IMR-90 (cell line): ENCODE data around the gene TAF11. TPM values are rescaled to one million over a fixed set of nuclear protein-coding genes. Genes with fewer than 3 reads are reported as not detected.

Experiments used
- ATAC-seq: fragments of 200-7000 bp; cut with Tn5 transposase; 2 replicates; pipeline ENCODE4 v1.9.1; 2020; ENCODE audit warnings: low read depth, mild to moderate bottlenecking, moderate library complexity
- BruUV-seq: library from RNA; stranded (reverse); fragments of 400-500 nt; replicated peaks from 2 replicates; lab custom pipeline; 2021; lab: Mats Ljungman, UMichigan
- CTCF ChIA-PET: fragments of 300-600 bp; formaldehyde crosslinking; extraction: SDS; loops from one replicate; lab custom pipeline; 2021; ENCODE audit warnings: antibody characterized with exemption; lab: Yijun Ruan, JAX
- POLR2A ChIA-PET: fragments of 300-600 bp; sonication (Branson Sonifier 250); formaldehyde crosslinking; loops from one replicate; lab custom pipeline; 2022; ENCODE audit warnings: antibody characterized with exemption; ENCODE audit not compliant: unreplicated experiment; lab: Charles Lee
- DNase-seq: peaks from one replicate; pipeline ENCODE4 v3.0.0; 2013
- H2AFZ ChIP-seq: replicated peaks from 2 replicates; pipeline ENCODE3; 2013; ENCODE audit warnings: low read length, mild to moderate bottlenecking; ENCODE audit not compliant: poor library complexity
- H2AK5ac ChIP-seq: 2 replicates; pipeline ENCODE4 v1.6.1; 2013; ENCODE audit warnings: low read depth, low read length, inconsistent platforms
- H2AK9ac ChIP-seq: replicated peaks from 2 replicates; pipeline ENCODE3; 2013; ENCODE audit warnings: mild to moderate bottlenecking, low read depth, low read length, moderate library complexity; ENCODE audit not compliant: poor library complexity
- H2BK120ac ChIP-seq: 2 replicates; pipeline ENCODE4 v1.6.1; 2013; ENCODE audit warnings: low read depth, low read length, inconsistent platforms
- H2BK15ac ChIP-seq: 3 replicates; pipeline ENCODE4 v1.6.1; 2013; ENCODE audit warnings: low read depth, low read length, inconsistent platforms
- H2BK20ac ChIP-seq: 2 replicates; pipeline ENCODE4 v1.6.1; 2013; ENCODE audit warnings: low read depth, mild to moderate bottlenecking, inconsistent platforms, low read length, moderate library complexity
- H2BK5ac ChIP-seq: 2 replicates; pipeline ENCODE4 v1.6.1; 2013; ENCODE audit warnings: mild to moderate bottlenecking, low read depth, low read length, inconsistent platforms; ENCODE audit not compliant: poor library complexity, severe bottlenecking
- H3K14ac ChIP-seq: replicated peaks from 2 replicates; pipeline ENCODE4 v1.6.1; 2013; ENCODE audit warnings: low read depth, low read length, inconsistent platforms
- H3K18ac ChIP-seq: 2 replicates; pipeline ENCODE4 v1.6.1; 2013; ENCODE audit warnings: low read depth, low read length, control low read depth
- H3K23ac ChIP-seq: 2 replicates; pipeline ENCODE4 v1.6.1; 2013; ENCODE audit warnings: low read depth, low read length, inconsistent platforms
- H3K27ac ChIP-seq: 2 replicates; pipeline ENCODE4 v1.5.1; 2013; ENCODE audit warnings: mild to moderate bottlenecking, control low read depth, low read length; ENCODE audit not compliant: insufficient read depth
- H3K27me3 ChIP-seq: 2 replicates; pipeline ENCODE4 v1.6.1; 2013; ENCODE audit warnings: low read length; ENCODE audit not compliant: control insufficient read depth, insufficient read depth
- H3K36me3 ChIP-seq: 2 replicates; pipeline ENCODE4 v1.6.1; 2013; ENCODE audit warnings: low read length, mixed read lengths; ENCODE audit not compliant: control insufficient read depth, insufficient read depth
- H3K4ac ChIP-seq: 2 replicates; pipeline ENCODE4 v1.6.1; 2013; ENCODE audit warnings: low read depth, low read length, inconsistent platforms
- H3K4me1 ChIP-seq: 2 replicates; pipeline ENCODE4 v1.6.1; 2013; ENCODE audit warnings: low read length, mixed read lengths; ENCODE audit not compliant: control insufficient read depth, insufficient read depth
- H3K4me2 ChIP-seq: 2 replicates; pipeline ENCODE4 v1.6.1; 2013; ENCODE audit warnings: low read depth, mild to moderate bottlenecking, control low read depth, low read length, moderate library complexity
- H3K4me3 ChIP-seq: 2 replicates; pipeline ENCODE4 v1.5.1; 2013; ENCODE audit warnings: low read depth, mild to moderate bottlenecking, control low read depth, low read length, moderate library complexity; ENCODE audit not compliant: insufficient read depth
- H3K56ac ChIP-seq: 2 replicates; pipeline ENCODE4 v1.6.1; 2013; ENCODE audit warnings: low read length, inconsistent platforms; ENCODE audit not compliant: insufficient read depth; ENCODE audit errors: extremely low read depth
- H3K79me1 ChIP-seq, 2 experiments: 2 replicates each; pipeline ENCODE4 v1.6.1; 2013; ENCODE audit warnings: low read length in 2 of 2, inconsistent platforms in 1 of 2, low read depth in 1 of 2
- H3K9ac ChIP-seq: 2 replicates; pipeline ENCODE4 v1.6.1; 2013; ENCODE audit warnings: low read depth, low read length, control low read depth
- H3K9me1 ChIP-seq: 2 replicates; pipeline ENCODE4 v1.6.1; 2013; ENCODE audit warnings: low read length, inconsistent platforms; ENCODE audit not compliant: insufficient read depth
- H3K9me3 ChIP-seq: 2 replicates; pipeline ENCODE4 v1.6.1; 2013; ENCODE audit warnings: low read length; ENCODE audit not compliant: control insufficient read depth, insufficient read depth
- H4K20me1 ChIP-seq: 2 replicates; pipeline ENCODE4 v1.6.1; 2013; ENCODE audit warnings: low read length, inconsistent platforms; ENCODE audit not compliant: insufficient read depth
- H4K5ac ChIP-seq: 2 replicates; pipeline ENCODE4 v1.6.1; 2013; ENCODE audit warnings: mild to moderate bottlenecking, low read depth, low read length, control low read depth
- H4K8ac ChIP-seq, 2 experiments: 2 replicates each; pipeline ENCODE4 v1.6.1; 2013; ENCODE audit warnings: low read depth in 2 of 2, low read length in 2 of 2, control low read depth in 1 of 2, inconsistent platforms in 1 of 2
- H4K91ac ChIP-seq: 2 replicates; pipeline ENCODE4 v1.6.1; 2013; ENCODE audit warnings: low read depth, low read length, inconsistent platforms; ENCODE audit not compliant: insufficient read depth
- CEBPB ChIP-seq: IDR thresholded peaks from 2 replicates; pipeline ENCODE4 v1.6.1; 2012; ENCODE audit warnings: low read depth, low read length, improper control_type of control experiment
- CHD1 ChIP-seq: IDR thresholded peaks from 2 replicates; pipeline ENCODE4 v1.6.1; 2012; ENCODE audit warnings: low read depth, low read length, improper control_type of control experiment
- CTCF ChIP-seq: conservative IDR thresholded peaks from 2 replicates; pipeline ENCODE4 v1.5.1; 2012; ENCODE audit warnings: mild to moderate bottlenecking, low read depth, low read length, improper control_type of control experiment
- FOS ChIP-seq: fragments of 150-350 bp; IDR thresholded peaks from 2 replicates; pipeline ENCODE4 v1.6.1; 2016; ENCODE audit warnings: low read depth, low read length
- MAFK ChIP-seq: IDR thresholded peaks from 2 replicates; pipeline ENCODE4 v1.6.1; 2012; ENCODE audit warnings: low read depth, low read length, improper control_type of control experiment
- MXI1 ChIP-seq: IDR thresholded peaks from 2 replicates; pipeline ENCODE4 v1.6.1; 2012; ENCODE audit warnings: low read depth, mild to moderate bottlenecking, low read length, moderate library complexity, borderline replicate concordance
- POLR2A ChIP-seq: IDR thresholded peaks from 2 replicates; pipeline ENCODE4 v1.6.1; 2012; ENCODE audit warnings: mild to moderate bottlenecking, low read depth, low read length
- RAD21 ChIP-seq: IDR thresholded peaks from 2 replicates; pipeline ENCODE4 v1.6.1; 2012; ENCODE audit warnings: low read length, improper control_type of control experiment
- RCOR1 ChIP-seq: IDR thresholded peaks from 2 replicates; pipeline ENCODE4 v1.6.1; 2012; ENCODE audit warnings: mild to moderate bottlenecking, low read length, improper control_type of control experiment; ENCODE audit not compliant: insufficient replicate concordance
- RFX5 ChIP-seq: IDR thresholded peaks from 2 replicates; pipeline ENCODE4 v1.8.0; 2012; ENCODE audit warnings: low read depth, mild to moderate bottlenecking, low read length, moderate library complexity
- USF2 ChIP-seq: fragments of 150-350 bp; IDR thresholded peaks from 2 replicates; pipeline ENCODE4 v1.6.1; 2017; ENCODE audit warnings: mild to moderate bottlenecking, antibody characterized with exemption, low read length, low read depth
- WGBS, 2 experiments: methylation state at CpG; one replicate each; pipeline versions ENCODE4 v1.1.5 to v1.1.7; 2013; ENCODE audit warnings: missing lambda C conversion rate in 2 of 2; ENCODE audit not compliant: insufficient read length in 1 of 2; ENCODE audit errors: extremely low coverage in 2 of 2; 5-methylcytosine and 5-hydroxymethylcytosine counted together
- dilution Hi-C: fragments of 300-500 bp; cut with HindIII; formaldehyde crosslinking; loops from one replicate; pipeline ENCODE4 v1.14.3; 2018; ENCODE audit warnings: low sequenced_read_pairs; ENCODE audit not compliant: unreplicated experiment
- in situ Hi-C: fragments of 300-500 bp; cut with MboI; formaldehyde crosslinking; loops from 3 replicates; pipeline ENCODE4 v1.14.3; 2019; ENCODE audit warnings: low sequenced_read_pairs, inconsistent platforms, mixed read lengths
- intact Hi-C: fragments of 100-400 bp; cut with micrococcal nuclease; formaldehyde crosslinking; loops from 2 replicates; pipeline ENCODE4 v1.10.0; 2022
- polyA plus RNA-seq, 3 experiments: library from polyadenylated mRNA; depleted of rRNA; stranded (reverse); fragments of >200 nt; gene quantifications; 2 replicates each; pipeline ENCODE4 v1.2.3, GENCODE V29; 2012; ENCODE audit warnings: low replicate concordance in 1 of 3
- total RNA-seq: library from RNA; depleted of rRNA; stranded (reverse); fragments of >200 nt; gene quantifications from 2 replicates; pipeline ENCODE4 v1.2.3, GENCODE V29; 2012

Gene TAF11
- total and polyA plus RNA-seq, 2 of the 4 experiments (the other 2 are of a cell fraction) = 12.7 to 23.3 TPM

GRCh38 chr6:34900321-34901031, 12.6 kb upstream of the TAF11 start:
- ATAC-seq (no peak), DNase-seq (no peak)
- no peak overlapping the region for H2BK15ac ChIP-seq
- no peak overlapping the region for H3K9ac ChIP-seq
- H3K36me3 ChIP-seq = no peaks in the 10 kb centered on the region
- no peak overlapping the region for H2BK5ac ChIP-seq
- in situ Hi-C loops = no loop called here
- intact Hi-C loops = no loop called here
- H3K27ac ChIP-seq = no peak overlapping the region
- H4K20me1 ChIP-seq = peaks cover 7% of the 10 kb centered on the region; the same call in 1 of the 2 replicates
- H4K5ac ChIP-seq = no peak overlapping the region
- ChIA-PET CTCF (interaction anchor here (0.6 kb wide), 1 partner anchor 320 kb away, joined by 5 read pairs; no protein-coding TSS in a partner anchor), POLR2A (no interaction called here)
- no peaks in the 10 kb centered on the region for H3K27me3 ChIP-seq
- H2BK20ac ChIP-seq = no peak overlapping the region
- no peak overlapping the region for H3K4ac ChIP-seq
- H2AFZ ChIP-seq = no peak overlapping the region
- no peak overlapping the region for H3K4me2 ChIP-seq
- TF ChIP-seq MAFK (no peak), RCOR1 (no peak), RAD21 (no peak), FOS (no peak), MXI1 (no peak), POLR2A (no peak), CTCF (no peak), RFX5 (no peak), CHD1 (no peak), USF2 (no peak), CEBPB (no peak)
- H3K4me3 ChIP-seq = no peak overlapping the region
- H3K4me1 ChIP-seq = no peaks in the 10 kb centered on the region
- no peak overlapping the region for H3K18ac ChIP-seq
- H4K91ac ChIP-seq = no peak overlapping the region
- WGBS, 2 experiments = no CpG with 5 or more reads among the region's 4 CpGs
- H3K9me1 ChIP-seq = peaks cover 4% of the 10 kb centered on the region; the same call in 1 of the 2 replicates
- H2AK9ac ChIP-seq = no peak overlapping the region
- H4K8ac ChIP-seq = no peak overlapping the region
- no peak overlapping the region for H2BK120ac ChIP-seq
- peaks cover 10 to 14% of the 10 kb centered on the region in 2 experiments for H3K79me1 ChIP-seq
- no peak overlapping the region for H3K23ac ChIP-seq
- BruUV-seq = no TSS peak
- dilution Hi-C loops = no loop called here
- H3K14ac ChIP-seq = no peak overlapping the region
- H3K9me3 ChIP-seq = no peaks in the 10 kb centered on the region
- no peak overlapping the region for H2AK5ac ChIP-seq
- H3K56ac ChIP-seq = no peak overlapping the region
